Activated T-cell treated with anti-CD3 and anti-CD28 coated beads, Interleukin-2, amount 50 U/mL, for 48 hours (primary cell): Measurements from ENCODE around the gene ARAP2.
"Not testable (repeated sequence)": the region's sequence is repeated elsewhere in the genome, so short reads cannot be mapped to it uniquely, and the experiment has no call there.

Source experiments
- DNase-seq, 2 experiments: peaks; one replicate each; pipeline ENCODE4 v3.0.0-alpha.2; 2020

The ARAP2 gene

DNA sequence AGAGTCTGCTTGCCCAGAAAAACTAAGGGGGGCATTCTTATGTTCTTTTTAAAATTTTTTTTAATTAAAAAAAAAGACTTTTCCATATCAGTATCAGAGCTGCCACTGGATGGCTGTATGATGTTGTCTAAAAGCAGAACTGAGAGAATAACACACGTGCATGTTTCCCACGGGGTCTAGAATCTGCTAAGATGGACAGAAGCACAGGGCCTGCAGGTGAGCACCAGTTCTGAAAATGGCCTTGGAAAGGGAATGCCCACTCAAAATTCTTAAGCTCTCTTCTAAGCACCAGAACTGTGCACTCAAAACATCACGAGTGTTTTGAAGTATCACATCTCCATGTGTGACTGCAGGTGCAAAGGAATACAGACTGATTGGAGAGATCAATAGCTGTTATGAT, 61.1 kb downstream of the ARAP2 start:
- DNase-seq, result no peak

DNA sequence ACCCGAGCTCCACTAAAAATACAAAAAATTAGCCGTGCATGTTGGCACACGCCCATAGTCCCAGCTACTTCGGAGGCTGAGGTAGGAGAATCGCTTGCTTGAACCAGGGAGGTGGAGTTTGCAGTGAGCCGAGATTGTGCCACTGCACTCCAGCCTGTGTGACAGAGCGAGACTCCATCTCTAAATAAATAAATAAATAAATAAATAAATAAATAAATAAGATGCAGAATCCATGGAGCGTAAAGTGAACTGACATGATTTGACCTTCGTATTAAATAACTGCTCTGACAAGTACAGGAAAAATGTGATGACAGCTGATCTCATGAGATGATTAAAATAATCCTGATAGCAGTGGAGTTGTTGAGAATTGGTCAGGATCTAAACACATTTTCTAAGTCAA, 62.0 kb downstream of the ARAP2 start:
- DNase-seq, result not testable (repeated sequence)

DNA sequence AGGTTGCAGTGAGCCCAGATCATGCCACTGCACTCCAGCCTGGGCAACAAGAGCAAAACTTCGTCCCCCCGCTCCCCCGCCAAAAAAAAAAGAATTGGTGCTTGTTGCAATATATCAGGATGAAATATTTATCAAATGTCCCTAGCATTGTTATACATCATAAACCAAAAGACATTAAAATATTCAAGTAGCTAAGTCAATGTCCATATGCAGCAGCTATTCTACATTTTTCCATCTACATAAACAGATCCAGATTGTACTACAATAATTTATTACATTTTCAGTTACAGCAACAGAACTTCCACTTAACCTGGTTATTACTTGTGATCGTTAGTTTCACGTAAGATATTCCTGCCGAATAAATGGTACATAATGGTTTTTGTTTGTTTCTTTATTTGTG, 64.1 kb downstream of the ARAP2 start:
- no peak for DNase-seq

DNA sequence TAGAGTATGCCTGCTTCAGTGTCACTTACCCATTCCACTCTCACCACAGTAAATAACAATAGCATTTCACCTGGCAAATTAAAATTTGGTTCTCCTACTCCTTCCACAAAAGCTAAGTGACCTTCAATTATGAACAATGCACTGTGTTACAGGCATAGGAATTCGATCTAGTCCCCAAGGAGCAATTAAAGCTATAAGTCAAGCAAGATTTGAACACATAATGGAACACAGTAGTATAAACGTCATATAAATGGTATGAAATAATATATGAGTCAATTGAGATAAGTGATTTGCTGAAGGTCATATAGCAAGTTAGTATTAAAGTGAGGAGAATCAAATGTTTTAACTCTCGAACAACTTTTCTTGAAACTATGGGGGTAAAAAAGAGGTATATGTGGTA, 65.8 kb downstream of the ARAP2 start:
- DNase-seq, result no peak

DNA sequence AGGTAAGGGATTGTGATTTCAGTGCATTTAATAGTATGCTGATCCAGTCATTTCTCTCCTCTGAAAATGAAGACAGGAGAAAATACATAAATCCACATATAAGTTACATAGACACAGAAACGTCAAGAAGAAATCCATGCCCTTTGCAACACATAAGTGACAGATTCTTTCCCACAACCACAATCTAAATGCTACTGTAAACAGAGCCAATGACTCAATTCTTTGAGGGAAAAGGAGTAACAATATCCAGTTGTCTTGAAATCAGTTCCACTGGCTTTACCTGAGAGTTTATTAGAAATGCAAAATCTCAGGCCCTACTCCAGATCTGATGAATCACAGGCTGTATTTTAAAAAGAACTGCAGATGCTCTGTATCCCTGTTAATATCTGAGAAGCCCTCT, 66.4 kb downstream of the ARAP2 start:
- DNase-seq, result no peak

DNA sequence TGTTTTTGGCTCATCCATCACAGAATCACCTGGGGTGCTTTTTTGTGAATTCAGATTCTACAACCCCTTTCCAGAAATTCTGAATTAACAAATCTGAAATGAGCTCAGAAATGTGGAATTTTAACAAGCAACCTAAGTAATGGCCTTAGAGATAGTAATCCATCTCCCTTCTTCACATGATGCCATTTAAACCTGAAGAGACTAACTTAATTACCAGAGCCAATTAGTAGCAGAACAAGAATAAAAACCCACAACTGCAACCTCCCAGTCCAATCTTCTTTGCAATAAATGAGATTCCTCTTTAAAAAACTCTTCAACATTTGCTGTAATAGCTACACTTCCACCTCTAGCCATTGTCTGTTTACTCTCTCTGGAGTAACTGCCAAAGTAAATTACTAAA, 69.7 kb downstream of the ARAP2 start:
- DNase-seq, result no peak

DNA sequence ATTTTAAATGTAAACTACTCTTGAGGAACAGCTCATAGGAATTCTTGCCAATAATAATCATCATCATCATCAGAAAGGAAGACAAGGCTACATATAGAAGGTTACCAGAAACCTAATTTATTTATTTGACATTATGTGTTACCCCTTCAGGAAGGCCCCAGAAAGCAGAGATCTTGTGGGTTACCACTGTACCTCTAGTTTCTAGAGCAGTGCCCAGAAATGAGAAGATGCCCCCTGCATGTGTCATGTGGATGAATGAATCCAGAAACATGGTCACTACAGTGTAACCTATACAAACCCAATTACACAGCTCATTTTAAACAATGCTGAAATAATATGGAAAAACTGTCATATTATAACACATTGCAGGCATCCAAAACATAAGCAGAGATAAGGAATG, 70.4 kb downstream of the ARAP2 start:
- no peak for DNase-seq

DNA sequence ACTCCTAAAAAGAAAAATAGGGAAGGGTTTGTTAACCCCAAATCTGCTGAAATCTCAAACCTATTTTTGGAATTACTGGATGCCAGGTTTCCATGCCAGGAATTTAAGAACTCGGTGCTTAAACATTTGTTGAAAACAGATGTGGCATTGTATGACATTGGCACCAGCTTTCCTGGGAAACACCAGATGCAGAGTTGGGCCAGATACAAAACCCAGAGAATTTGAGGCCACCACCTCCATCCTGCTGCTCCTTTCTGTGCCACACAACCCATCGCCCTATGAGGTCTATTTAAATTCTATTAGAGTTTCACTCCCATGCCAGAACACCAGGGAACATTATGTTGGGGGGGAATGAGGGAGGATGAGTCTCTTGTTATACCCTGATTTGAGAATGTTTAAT, 71.7 kb downstream of the ARAP2 start:
- no peak for DNase-seq

DNA sequence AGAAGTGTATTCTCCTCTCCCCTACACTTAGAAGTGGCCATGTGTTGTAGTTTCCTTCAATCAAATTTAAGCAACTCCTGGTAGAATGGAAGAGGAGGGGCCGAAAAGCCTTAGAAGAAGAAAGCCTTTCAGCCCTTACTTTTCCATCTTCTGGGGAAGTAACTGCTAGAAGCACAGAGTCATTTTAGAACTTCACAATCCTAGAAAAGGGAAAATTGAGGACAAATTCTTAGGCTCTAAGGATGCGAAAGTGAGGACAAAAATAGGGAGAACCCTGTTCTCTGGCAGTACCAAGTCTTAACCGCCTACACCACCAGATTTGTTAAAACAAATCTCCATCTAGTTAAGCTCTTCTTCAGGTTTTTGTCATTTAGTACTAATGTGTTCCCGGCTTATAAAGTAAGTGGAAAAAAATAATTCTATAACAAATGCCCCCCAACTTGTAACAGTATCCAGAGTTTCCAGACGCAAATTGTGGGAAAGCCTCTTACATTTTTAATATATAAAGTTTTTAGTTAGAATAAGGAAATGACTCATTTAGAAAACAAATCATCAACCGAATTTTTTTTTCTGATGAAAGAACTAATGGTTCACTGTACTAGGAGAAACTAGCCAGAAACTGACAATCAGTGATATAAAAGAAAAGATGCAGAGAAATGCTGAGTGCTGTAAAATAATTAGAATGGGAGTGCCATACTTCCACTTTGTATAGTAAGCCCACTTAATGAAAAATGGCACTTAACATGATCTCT, 76.0 kb downstream of the ARAP2 start:
- no peak for DNase-seq

DNA sequence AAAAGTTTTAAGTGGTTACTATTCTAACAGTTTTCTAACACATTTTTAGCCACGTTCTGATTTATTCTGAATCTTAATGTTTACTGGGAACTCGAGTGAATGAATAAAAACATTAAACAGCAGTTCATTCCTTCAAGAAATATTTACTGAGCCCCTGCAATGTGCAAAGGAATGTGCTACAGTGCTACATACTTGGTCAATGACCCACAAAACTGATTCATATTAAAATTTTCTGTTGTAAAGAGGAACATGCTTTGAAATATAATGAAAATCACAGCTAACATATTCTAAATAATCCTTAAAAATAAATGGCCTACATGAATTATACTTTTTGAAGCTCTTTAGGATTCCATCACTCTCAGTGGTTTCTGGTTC, 78.7 kb downstream of the ARAP2 start:
- DNase-seq, result no peak

DNA sequence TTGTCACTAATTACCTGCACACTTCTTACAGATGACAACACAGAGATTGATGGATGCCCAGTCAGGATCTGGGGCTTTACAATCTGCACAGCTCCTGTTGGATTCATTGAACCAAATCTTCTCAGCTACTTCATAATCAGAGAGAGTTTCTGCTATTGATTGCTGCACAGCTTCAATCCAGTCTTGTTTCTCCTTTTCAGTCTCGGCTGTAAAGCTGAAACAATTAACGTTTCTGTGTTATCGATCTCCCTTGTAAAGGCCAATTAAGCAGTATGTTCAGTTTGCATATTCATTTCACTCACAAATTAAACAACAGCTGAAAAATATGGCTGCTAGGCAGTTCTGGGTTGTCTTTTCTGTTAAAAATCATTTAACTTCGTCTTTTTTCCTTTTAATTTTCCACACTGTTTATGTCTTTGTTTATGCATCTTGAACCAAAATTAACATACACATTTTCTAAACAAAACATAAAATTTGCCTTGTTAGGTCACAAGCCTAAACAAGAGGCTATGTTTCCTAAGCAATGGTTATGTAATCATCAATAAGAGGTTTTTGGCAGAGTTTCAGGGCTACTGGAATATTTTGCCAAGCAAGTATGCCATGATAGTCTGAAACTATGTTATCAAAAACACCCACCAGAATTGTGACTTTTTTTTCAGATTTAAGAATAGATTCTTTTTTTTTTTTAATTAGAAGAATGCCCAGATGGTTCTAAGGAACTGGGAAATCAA, 79.2 kb downstream of the ARAP2 start:
- no peak for DNase-seq

DNA sequence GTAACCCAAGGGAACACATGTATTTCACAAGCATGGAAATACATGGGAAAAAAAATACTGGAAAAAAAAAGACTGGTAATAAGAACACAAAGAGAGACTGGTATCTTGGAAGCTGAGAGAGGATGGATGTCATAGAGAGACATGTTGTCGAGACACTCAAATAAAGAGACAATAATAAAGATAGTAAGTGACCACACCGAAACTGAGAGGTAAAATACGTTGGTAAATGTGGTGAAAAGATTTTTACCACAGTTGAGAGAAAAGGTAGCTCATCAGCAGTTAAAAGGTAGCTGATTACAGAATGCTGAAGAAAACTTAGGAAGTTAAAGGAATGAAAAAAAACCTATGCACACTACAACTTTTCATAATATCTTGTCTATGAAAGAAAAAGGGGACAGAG, 81.1 kb downstream of the ARAP2 start:
- no peak for DNase-seq

DNA sequence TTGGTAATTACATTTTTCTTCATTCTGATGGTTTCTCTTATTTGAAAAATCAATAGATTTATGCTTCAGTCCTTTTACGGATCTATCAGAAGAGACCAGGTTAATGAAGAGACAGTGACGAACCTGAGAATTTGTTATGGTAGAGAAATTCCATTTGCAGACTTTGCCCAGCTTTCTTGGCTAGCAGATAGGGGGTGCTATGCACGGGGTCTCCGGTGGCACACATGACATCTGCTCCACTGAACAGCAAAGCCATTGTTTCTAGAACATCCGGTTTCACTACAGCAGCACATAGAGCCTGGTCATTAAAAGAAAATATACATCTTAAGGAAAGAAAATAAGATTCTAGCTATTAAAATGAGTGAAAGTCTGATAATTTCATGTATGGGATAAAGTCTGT, 85.1 kb downstream of the ARAP2 start:
- DNase-seq, result no peak

DNA sequence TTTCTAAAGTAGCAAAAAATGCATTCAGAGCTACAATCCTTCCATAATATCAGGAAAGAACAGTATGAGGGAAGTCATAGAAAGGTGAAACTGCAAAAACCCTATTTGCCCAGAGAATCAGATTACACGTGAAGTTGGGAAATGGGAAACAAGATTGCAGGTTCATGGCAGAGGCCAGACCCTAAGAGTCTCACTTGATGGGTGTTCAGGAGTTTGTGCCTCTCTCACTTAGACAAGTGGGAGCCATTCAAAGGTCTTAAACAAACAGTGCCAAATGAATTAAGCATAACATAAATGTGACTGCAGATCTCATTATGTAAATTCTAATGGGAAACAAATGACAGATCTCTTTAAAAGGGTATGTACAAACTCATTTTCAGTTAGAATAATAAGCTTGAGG, 91.6 kb downstream of the ARAP2 start:
- no peak for DNase-seq

DNA sequence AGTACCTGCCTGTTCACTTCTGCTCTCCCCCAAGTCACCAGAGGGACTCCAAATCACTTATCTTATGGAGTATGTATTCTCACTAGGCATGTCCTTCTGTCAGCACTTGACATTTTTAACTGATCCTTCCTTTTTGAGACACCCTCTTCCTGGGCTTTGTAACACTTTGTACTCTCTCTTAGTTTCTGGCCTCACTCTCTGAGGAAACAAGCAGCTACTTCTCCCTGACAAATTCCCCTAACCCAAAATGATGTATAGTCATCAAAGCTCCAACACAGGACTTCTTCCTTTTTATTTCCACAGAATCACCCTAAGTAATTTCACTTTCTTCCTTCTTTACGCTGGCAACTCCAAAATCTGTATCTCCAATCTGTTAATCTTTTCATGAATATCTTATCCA, 101.8 kb downstream of the ARAP2 start:
- no peak for DNase-seq

DNA sequence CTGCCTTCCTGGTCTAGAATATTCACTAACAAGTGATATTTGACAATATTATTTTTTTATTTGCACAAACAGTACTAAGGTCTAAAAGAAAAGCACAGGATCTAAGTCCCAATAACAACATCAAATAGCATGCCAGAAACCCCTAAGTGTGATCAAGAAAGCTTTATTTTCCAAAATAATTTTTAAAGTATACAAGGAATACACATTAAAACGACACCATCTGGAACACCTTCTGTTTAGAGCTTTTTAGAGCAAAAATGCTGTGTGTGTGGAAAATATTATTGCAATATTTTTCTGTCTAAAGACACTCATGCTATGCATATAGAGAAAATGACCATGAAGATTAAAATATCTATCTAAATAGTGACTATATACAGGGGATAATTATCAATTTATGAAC, 103.1 kb downstream of the ARAP2 start:
- no peak for DNase-seq

DNA sequence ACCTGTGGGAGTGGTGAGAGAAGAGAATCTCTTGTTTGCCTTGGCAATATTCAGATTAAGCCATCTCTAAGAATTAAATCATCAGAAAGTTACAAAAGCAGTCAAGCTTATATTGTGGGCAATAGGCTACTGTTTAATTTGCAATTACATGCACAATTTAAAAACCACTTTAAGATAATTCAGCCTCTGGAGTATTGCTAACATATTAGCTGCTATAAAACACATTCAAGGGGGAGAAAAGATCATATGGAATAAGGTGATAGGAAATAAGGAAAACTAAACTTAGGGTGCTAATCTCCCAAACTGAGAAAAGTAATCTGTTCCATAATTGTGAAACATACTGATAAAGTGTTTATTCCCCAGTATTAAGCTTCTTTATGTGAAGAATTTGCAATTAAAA, 103.9 kb downstream of the ARAP2 start:
- DNase-seq, result no peak

DNA sequence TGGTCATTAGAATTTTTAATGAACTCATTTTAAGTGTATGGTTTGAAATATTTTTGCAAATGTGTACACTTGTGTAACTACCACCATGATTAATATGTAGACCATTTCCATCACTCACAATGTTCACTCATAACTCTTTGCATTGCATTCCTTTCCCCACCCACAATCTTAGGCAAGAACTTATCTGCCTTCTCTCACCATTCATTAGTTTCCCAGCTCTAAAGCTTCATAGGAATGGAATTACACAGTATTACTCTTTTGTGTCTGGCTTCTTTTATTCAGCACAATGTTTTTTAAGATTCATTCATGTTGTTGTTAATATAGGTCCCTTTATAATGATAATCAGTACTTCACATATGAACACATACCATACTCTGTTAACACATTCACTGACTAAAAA, 106.1 kb downstream of the ARAP2 start:
- no peak for DNase-seq

DNA sequence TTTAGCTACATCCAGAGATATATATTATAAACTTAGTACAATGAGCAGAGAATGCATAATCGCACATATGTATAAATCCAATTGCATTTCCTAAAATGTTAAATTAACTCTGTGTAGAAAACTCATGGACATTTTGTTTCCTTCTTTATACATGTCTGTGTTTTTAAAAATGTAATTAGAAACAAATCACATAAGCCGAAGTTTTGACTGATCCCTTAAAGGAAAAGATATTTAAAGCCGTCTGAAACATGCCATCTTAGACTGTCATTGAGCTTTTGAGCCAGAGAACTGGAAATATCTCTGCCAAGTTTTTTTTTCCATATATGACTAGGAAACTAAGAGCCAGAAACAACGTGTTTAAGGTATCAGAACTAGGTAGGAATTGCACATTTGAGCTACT, 107.0 kb downstream of the ARAP2 start:
- DNase-seq, result no peak

DNA sequence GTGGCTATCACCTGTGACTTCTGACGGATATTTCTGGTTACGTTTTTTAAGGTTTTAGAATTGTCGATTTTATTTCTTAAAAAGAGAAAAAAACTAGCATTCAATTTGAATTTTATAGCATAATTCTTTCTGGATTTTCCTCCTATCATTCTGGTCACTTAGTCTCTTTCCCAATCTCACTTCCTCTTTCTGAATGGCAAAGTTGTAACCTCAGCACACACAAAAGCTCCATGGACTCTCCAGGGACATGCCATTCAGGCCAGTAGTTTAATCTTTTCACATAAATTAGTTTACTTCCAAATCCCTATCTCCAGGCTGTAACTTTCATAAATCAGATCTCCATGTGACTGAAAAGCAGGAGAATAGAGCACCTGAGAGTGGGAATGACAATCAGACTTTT, 110.7 kb downstream of the ARAP2 start:
- DNase-seq, result no peak

DNA sequence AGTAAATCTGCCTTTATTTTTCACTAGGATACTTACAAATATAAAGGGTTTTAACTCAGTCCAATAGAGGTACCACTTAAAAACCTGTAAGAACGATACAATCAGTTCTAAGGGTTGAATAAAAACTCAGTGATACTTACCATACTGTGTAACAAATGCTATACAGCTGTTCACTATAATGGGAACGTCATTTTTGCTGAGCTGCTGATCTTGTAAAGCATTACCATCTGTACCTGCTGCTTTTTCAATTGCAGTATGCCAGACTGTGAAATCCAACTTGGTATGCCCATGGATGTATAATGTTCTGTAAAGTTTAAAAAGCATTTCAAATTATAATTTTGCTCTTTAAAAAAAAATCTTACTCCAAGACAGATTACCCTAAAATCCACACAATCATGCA, 111.2 kb downstream of the ARAP2 start:
- no peak for DNase-seq

DNA sequence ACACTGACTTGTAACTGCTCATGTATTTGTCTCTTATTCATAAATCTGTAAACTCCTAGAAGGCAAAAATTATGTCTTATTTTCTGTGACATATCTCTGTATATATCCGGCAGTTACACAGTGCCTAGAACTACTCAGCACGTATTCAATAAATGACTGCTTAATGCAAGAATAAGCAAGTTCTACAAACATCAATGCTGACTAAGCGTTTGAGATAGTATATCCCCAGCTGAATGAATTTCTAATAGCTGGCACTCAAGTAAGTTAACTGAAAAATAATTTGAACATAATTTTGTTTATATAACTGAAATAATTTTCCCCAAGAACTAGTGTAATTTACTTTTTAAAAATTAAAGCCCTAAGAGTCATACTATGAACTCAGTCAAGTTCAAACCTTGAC, 113.7 kb downstream of the ARAP2 start:
- DNase-seq, result no peak

DNA sequence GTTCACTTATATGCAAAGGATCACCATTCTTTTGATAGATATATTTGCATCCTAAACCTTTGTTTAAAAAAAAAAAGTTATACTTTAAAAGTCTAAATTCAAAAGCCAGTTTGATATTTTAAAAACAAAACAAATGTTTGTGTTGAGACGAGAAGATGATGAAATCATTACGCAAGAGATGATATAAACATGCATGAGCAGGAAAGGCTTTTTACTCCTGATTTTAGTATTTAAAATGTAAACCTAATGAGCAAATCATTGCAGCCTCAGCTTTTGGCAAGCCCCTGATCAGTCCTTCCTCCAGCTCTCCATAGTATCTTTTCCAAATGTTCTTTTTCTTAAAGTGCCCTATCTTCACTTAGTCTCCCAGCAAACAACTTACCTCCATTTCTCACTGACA, 115.6 kb downstream of the ARAP2 start:
- no peak for DNase-seq

DNA sequence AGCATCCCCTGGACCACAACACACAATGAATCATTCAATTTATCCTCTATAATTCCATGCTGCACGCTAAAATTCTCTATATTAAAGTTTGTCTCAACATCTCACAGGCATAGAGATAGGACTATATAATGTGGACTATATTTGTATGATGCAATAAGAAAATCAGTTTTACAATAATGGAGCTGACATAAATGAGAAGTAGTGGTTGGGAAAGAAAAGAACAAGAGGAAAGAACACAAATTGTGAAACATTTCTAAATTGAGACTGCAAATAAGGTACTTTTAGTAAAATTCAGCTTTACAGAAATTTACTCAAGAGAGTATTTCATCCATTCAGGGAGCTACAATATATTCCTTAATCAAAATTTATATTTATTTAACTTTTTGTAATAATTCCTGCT, 120.4 kb downstream of the ARAP2 start:
- no peak for DNase-seq

DNA sequence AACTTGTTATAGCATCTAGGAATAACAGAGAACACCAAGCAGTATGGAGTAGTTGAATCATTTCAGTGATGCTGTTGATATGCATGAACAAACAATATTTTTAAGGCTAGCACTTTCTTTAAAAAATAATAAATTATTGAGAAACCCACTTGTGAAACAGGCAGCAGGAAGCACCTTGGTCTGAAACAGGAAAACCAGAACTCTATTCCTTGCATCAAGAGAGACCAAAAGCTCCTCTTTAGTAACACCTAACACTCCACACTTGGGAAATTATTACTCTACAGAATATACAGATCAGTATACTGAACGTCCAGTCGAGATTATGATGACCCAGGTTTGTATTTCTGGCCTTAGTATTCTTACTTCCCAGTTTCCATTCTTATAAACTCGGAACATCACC, 129.0 kb downstream of the ARAP2 start:
- DNase-seq, result no peak
